ENCODE data around the gene PLPP4.

GRCh38 chr10:120559800-120560199 is 102.8 kb downstream of the PLPP4 start:
- no peak for TF ChIP-seq POLR2A (IDR thresholded peaks at IDR 0.05)
- no peak for TF ChIP-seq EP300 (IDR thresholded peaks at IDR 0.05)
- no peak for TF ChIP-seq CTCF (IDR thresholded peaks at IDR 0.05)
